ENCODE results near the gene DNM2.
A peak's percentile ranks its signal among the peaks of the same experiment; 100 is the strongest.
"Not testable (repeated sequence)": the region's sequence is repeated elsewhere in the genome, so short reads cannot be mapped to it uniquely, and the experiment has no call there.

DNM2 gene

DNA sequence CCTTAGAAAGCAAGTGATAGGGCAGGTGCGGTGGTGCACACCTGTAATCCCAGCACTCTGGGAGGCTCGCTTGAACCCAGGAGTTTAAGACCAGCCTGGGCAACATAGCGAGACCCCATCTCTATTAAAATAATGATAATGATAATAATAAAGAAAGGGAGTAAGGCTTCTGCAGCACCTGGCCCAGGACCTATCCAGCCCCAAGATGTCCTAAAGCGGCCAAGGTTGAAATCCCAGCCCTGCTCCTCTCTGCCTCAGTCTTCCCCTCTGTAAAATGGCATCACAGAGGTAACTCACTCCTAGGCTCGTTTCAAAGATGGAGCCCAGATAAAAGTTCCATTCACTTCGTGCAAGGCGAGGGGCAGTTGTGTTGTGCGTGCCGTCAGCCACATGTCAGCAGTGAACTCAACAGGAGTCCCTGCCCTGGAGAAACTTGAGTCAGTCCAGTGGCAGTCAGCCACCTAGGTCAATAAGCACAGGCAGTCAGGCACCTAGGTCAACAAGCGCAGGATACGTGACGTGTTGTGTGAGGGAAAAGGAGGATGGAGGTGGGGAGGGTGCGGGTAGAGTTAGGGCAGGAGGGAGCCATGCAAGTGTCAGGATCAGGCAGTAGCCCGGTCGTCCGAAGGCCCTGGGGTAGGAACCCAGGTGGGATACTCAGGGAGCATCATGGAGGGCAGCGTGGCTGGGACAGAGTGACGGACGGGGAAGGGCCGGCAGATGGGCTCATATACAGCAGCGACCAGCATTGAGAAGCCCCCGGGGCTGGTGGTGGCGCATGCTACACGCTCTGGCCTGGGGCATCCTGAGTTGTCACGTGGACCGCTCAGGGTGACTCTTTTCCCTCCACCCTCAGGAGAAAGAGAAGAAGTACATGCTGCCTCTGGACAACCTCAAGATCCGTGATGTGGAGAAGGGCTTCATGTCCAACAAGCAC lies 101.5 kb downstream of the DNM2 start:
- DNase-seq, result no peak

- peak; percentile 32 for DNase-seq
These were observed 102.3 kb downstream of the DNM2 start for GRCh38 chr19:10820173-10820572.

- DNase-seq, result no peak
These were observed 105.8 kb downstream of the DNM2 start for GRCh38 chr19:10823690-10824089.

DNA sequence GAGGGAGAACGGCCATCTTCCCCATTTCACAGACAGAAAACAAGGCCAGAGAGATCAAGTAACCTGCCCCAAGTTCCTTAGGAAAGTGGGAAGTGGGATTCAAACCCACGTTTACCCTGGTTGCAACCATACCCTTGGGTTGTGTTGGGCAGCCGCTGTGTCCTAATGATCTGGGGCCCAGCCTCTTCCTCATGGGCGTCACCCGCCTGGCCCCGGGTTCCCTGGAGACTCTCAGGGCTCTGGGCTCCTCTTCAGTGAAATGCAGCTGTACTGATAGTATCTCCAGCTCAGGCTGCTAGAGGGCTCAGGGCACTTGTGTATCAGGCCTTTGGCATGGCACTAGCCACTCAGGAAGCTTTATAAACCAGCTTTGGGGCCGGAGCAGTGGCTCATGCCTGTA lies 108.4 kb downstream of the DNM2 start:
- peak; percentile 75 for DNase-seq

DNA sequence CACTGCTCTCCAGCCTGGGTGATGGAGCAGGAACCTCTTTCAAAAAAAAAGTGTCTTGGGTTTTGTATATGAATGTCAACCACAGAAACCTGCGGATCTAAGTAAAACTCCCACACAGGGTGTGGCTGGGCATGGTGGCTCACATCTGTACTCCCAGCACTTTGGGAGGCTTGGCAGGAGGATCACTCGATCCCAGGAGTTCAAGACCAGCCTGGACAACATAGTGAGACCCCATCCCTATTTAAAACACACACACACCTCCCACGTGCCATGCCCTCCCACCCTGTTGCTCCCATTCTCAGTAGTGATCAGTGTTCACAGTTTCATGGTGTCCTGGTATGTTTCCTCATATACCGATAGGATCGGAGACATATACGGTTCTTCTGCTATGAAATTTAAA lies 109.0 kb downstream of the DNM2 start:
- DNase-seq, result no peak

DNA sequence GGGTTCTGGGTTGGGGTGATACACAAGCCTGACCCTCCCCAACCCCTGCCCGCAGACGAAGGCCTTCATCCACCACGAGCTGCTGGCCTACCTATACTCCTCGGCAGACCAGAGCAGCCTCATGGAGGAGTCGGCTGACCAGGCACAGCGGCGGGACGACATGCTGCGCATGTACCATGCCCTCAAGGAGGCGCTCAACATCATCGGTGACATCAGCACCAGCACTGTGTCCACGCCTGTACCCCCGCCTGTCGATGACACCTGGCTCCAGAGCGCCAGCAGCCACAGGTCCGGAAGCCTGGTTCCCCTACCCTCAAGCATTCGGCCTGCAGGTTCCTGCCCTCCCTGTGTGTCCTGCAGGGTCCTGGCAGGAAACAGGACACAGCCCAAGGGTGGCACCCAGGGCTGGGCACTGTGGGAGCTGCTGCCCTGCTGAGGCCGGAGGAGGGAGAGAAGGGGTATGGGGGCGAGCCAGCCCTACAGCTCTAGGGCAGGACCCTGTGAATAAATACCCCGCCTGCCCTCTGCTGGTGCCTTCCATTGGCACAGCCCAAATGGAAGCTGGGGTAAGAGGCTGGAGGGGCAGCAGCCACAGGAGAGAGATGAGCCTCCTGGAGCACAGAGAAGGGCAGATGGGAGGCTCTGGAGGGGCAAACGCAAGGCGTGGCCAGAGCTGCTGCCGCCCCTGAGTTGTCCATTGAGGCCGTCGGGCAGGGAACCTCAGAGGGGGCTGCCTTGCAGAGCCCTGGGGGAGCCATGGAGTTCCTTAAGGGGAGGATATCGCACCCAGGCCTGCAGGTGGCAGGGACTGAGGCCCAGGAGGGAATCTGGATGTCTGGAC lies 111.3 kb downstream of the DNM2 start:
- DNase-seq, result peak; percentile 43

GRCh38 chr19:10829967-10830366 lies 112.1 kb downstream of the DNM2 start:
- no peak for DNase-seq

DNA sequence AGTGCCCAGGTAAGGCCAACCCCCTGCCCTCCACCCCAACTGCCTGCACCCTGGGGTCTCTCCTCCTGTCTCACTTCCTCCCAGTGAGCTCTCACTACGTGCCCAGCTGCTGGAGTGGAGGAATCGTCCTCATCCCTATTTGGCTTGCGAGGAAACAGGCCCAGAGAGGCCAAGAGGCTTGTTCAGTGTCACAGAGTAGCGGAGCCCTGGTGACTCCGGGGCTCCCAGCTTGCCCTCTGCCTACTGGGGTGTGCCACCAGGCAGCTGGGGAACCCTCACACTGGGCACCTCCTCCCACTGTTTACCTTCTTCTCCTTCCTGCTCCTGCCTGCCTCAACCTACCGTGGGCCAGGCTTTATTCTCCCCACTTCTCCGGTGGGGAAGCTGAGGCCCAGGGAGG lies 112.5 kb downstream of the DNM2 start:
- no peak for DNase-seq

DNA sequence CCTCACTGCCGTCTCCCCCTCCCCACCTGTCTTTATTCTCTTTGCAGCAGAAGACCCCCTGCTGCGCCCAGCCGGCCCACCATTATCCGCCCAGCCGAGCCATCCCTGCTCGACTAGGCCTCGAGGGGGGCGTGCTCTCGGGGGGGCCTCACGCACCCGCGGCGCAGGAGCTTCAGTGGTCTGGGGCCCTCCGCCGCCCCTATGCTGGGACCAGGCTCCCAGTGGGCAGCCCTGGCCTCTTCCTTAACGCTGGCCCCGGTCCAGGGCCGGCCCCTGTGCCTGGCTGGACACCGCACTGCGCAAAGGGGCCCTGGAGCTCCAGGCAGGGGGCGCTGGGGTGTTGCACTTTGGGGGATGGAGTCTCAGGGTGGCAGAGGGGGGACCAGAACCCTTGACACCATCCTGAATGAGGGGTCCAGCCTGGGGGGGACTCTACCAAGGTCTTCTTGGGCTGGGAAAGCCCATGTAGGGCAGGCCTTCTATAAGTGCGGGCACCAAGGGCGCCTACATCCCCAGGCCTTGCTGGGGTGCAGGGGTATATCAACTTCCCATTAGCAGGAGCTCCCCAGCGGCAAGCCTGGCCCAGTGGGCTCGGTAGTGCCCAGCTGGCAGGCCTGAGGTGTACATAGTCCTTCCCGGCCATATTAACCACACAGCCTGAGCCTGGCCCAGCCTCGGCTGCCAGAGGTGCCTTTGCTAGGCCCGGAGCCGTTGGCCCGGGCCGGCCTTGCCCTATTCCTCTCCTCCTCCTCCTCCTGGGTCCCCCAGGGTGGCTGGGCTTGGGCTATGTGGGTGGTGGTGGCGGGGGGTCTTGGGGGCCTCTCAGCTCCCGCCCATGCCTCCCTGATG lies 113.3 kb downstream of the DNM2 start:
- no peak for DNase-seq

DNA sequence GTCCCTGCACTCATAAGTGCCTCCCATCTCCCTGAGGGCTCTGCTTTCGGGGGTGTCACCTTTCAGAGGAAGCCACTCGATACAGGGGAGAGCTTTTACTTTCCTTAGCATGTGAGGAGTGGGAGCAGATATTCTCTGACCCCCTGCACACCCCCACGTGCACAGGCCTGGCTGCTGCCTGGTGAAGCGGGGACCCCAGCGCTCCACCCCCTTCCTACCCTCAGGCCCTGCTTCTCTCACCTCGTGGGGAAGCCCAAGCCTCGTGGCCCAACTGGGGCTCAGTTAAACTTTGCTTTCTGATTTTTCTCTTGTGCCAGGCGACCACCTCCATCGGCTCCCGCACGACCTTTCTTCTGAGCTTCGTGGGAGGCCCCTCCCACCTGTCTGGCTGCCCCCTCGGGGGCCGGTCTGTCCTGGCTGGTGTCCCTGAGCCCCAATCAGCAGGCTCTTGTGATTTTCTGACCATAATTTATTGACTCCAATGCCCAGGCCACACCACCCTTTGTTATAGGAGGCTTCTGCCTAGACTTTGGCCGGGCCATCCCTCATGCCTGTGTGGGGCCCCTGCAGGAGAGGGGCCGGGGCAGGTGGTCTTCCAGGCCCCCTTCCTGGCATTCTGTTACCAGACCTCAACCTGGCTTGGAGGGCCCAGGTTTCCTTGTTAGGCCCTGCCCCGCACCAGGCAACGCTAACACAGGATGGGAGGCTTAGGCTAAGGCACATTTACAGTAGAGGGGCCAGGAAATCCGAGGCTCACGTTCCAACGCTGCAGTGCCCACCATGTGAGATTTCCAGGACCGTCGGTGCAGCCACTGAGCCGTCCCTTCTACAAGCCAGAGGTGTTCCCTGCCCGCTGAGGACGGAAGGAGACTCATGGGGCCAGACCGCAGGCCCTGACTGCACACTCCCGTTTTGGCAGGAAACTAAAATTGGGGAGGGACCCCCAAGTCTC lies 114.4 kb downstream of the DNM2 start:
- DNase-seq, result no peak

GRCh38 chr19:10832939-10833296 lies 115.0 kb downstream of the DNM2 start:
- no peak for DNase-seq

DNA sequence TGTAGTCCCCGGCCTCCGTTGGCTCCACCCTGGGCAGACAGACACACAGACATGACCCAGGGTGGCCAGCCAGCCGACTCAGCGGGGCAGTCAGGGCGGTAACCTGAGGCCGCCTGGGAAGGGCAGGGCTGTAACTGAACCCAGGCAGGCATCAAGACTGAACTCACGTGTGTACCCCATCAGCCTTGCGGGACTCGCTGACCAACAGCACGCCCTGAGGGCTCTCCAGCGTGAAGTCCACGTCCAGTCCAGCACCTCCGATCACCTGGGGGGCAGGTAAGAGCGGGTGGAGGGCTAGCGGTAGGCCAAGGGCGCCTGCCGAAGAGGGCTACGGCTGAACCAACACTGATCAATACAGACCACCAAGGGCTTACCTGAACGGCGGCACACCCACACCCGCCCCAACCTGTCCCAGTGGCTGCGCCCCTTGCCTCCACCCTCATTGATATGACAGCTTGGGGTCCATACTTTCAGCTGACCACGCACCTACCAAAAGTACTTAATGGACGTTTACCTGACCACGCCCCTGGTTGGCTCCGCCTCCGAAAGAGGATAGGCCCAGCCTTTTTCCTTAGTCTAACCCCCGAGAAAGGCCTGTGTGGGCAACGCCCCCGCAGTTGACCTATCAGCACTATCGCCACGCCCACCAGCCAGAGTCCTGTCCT lies 117.3 kb downstream of the DNM2 start:
- DNase-seq, result no peak

- peak; percentile 100 for DNase-seq
These were observed 118.0 kb downstream of the DNM2 start, which contains the start of gene TMED1 for GRCh38 chr19:10835754-10836478. Gene TMED1, minus strand, starts transcription at chr19:10836212. Its CDS starts 21 bp downstream, at chr19:10836191.

DNA sequence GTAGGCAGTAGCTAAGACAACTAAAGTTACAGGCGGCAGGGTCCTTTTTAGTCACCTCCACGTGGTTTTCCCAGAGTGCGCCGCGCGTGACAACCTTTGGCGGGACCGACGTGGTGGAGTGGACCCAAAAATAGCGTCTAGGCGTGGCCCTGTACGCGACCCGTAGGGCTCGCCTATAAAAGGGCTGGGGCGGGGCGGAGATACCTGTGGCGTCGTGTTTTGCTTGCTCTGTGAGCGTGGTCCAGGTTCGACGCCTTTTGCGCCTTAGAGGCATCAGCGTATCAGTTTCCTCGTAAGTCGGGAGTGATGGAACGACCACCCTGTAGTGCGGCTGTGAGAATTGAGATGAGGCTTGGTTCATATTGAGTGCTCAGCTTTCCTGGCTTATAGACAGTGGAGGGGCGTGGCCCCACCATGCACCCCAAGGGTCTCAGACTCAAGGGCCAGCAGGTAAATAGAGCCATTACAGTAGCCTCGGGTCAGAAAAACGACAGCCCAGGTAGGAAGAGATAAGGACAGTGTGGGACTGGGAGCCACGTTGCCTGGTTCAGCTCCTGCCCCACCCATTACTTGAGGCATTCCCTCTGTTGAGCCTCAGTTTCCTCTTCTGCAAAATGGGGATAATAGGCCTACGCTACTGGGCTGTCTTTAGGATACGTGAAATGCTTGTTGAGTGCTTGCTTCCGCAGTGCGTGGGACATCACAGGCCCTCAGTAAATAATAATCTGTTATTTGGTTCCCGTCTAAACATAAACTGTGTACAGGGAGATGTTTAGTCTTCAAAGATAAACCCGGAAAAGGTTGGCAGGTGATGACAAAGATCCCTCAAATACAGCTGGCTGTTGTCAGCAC lies 118.8 kb downstream of the DNM2 start:
- DNase-seq, result peak; percentile 93

DNA sequence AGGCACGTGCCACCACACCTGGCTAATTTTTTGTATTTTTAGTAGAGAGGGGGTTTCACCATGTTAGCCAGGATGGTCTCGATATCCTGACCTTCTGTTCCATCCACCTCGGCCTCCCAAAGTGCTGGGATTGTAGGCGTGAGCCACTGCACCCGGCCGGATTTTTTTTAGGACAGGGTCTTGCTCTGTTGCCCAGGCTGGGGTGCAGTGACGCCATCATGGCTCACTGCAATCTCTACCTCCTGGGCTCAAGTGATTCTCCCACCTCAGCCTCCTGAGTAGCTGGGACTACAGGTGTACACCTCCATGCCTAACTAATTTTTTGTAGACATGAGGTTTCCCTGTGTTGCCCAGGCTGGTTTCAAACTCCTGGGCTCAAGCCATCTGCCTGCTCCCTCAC lies 119.8 kb downstream of the DNM2 start:
- DNase-seq, result not testable (repeated sequence)

- peak; percentile 22 for DNase-seq
These were observed 120.5 kb downstream of the DNM2 start for GRCh38 chr19:10838377-10838776.

- DNase-seq, result peak; percentile 95
These were observed 121.5 kb downstream of the DNM2 start for GRCh38 chr19:10839114-10840050.

DNA sequence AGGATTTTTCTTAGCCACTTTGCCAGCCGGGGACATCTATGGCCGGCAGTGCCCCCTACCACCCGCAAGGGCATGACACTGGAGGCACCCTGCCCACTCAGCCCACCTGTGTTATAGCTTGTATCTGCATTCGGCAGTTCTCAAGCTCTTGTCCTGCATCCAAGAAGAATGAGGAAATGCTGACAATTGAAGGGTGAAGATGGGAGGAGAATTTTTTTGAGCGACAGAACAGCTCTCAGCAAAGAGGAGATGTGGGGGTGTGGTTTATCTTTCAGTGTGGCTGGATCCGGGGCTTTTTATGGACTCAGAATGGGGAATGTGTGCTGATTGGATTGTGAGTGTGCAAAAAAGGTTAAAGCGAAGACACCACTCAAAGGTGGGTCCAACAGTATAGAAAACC lies 124.9 kb downstream of the DNM2 start:
- no peak for DNase-seq
